Ascending aorta (tissue), 2 donors: ENCODE data around the gene ACTG1. TPM values are rescaled to one million over a fixed set of nuclear protein-coding genes. Genes with fewer than 3 reads are reported as not detected.

Experiments
- DNase-seq, 2 donors: peaks; one replicate each; pipeline ENCODE4 v3.0.0-alpha.2; 2019; ENCODE audit warnings: low spot score in 2 of 2
- H3K27ac ChIP-seq, 2 donors: fragments of 200-600 bp; sonication (generic); one replicate each; pipeline ENCODE4 v1.5.1; 2016 to 2017; ENCODE audit warnings: mild to moderate bottlenecking in 1 of 2
- H3K27me3 ChIP-seq: fragments of 200-600 bp; sonication (generic); one replicate; pipeline ENCODE4 v1.5.1; 2017
- H3K36me3 ChIP-seq, 2 donors: fragments of 200-600 bp; sonication (generic); one replicate each; pipeline ENCODE4 v1.5.1; 2016
- H3K4me1 ChIP-seq, 2 donors: fragments of 200-600 bp; sonication (generic); one replicate each; pipeline ENCODE4 v1.5.1; 2016 to 2017; ENCODE audit warnings: mild to moderate bottlenecking in 1 of 2
- H3K4me3 ChIP-seq, 2 donors: fragments of 200-600 bp; sonication (generic); one replicate each; pipeline ENCODE4 v1.5.1; 2016 to 2017; ENCODE audit warnings: mild to moderate bottlenecking in 1 of 2
- H3K9me3 ChIP-seq, 2 donors: fragments of 200-600 bp; sonication (generic); one replicate each; pipeline ENCODE4 v1.5.1; 2016
- CTCF ChIP-seq, 3 experiments: fragments of 200-600 bp in 2 of 3; fragments of 450-650 bp in 1 of 3; sonication (generic) in 2 of 3; IDR thresholded peaks; one replicate each; pipeline ENCODE4 v1.5.1; 2016 to 2019; ENCODE audit warnings: antibody characterized with exemption in 3 of 3, mild to moderate bottlenecking in 1 of 3, moderate library complexity in 1 of 3
- intact Hi-C: fragments of 100-400 bp; cut with DNase I; formaldehyde crosslinking; loops from one replicate; pipeline ENCODE4 v1.15.1; 2023
- total RNA-seq: library from RNA; depleted of rRNA; stranded (reverse); fragments of >200 nt; gene quantifications from one replicate; pipeline ENCODE4 v1.1.0, GENCODE V29; 2016

Gene ACTG1
- total RNA-seq, 1 donor from 2014 or later: 6,075 TPM

- H3K36me3 ChIP-seq: no peaks in the 10 kb centered on the region
- H3K27ac ChIP-seq: no peak overlapping the region
- intact Hi-C loops: no loop called here
- no peaks in the 10 kb centered on the region for H3K27me3 ChIP-seq
- no peaks in the 10 kb centered on the region for H3K9me3 ChIP-seq
- no peak for TF ChIP-seq CTCF (IDR thresholded peaks at IDR 0.05)
- H3K4me3 ChIP-seq: no peak overlapping the region
- peaks cover 5 to 6% of the 10 kb centered on the region in 2 donors for H3K4me1 ChIP-seq
- no peak for DNase-seq
These were observed 20.4 kb downstream of the ACTG1 start for GRCh38 chr17:81492202-81492601.

- Histone ChIP-seq H3K27ac (no peak overlapping the region), H3K4me1 (peaks cover 5 to 6% of the 10 kb centered on the region in 2 donors), H3K36me3 (no peaks in the 10 kb centered on the region), H3K27me3 (no peaks in the 10 kb centered on the region), H3K4me3 (no peak overlapping the region), H3K9me3 (no peaks in the 10 kb centered on the region)
- no peak for TF ChIP-seq CTCF (IDR thresholded peaks at IDR 0.05)
- DNase-seq: no peak
- intact Hi-C loops: no loop called here
These were observed 20.8 kb downstream of the ACTG1 start for GRCh38 chr17:81491761-81492160.

- no peak for TF ChIP-seq CTCF (IDR thresholded peaks at IDR 0.05)
- no peak overlapping the region for H3K27ac ChIP-seq
- peaks cover 5 to 6% of the 10 kb centered on the region in 2 donors for H3K4me1 ChIP-seq
- no peak for DNase-seq
- intact Hi-C loops: no loop called here
- H3K36me3 ChIP-seq: no peaks in the 10 kb centered on the region
- H3K27me3 ChIP-seq: no peaks in the 10 kb centered on the region
- no peak overlapping the region for H3K4me3 ChIP-seq
- H3K9me3 ChIP-seq: no peaks in the 10 kb centered on the region
These were observed 21.4 kb downstream of the ACTG1 start for GRCh38 chr17:81491181-81491581.

GRCh38 chr17:81489998-81490992 lies 22.3 kb downstream of the ACTG1 start:
- intact Hi-C loops: no loop called here
- no peak for DNase-seq
- Histone ChIP-seq H3K36me3 (no peaks in the 10 kb centered on the region), H3K27me3 (no peaks in the 10 kb centered on the region), H3K9me3 (no peaks in the 10 kb centered on the region), H3K4me3 (no peak overlapping the region), H3K4me1 (peaks cover 5 to 6% of the 10 kb centered on the region in 2 donors), H3K27ac (no peak overlapping the region)
- TF ChIP-seq CTCF (IDR thresholded peaks at IDR 0.05): no peak

- no peak for TF ChIP-seq CTCF (IDR thresholded peaks at IDR 0.05)
- no peak for DNase-seq
- Histone ChIP-seq H3K36me3 (no peaks in the 10 kb centered on the region), H3K9me3 (no peaks in the 10 kb centered on the region), H3K4me1 (peaks cover 6 to 9% of the 10 kb centered on the region in 2 donors), H3K27me3 (no peaks in the 10 kb centered on the region), H3K4me3 (no peak overlapping the region), H3K27ac (no peak overlapping the region)
- intact Hi-C loops: no loop called here
These were observed 23.3 kb downstream of the ACTG1 start for GRCh38 chr17:81489012-81489997.
